Activated CD8-positive, alpha-beta T cell treated with anti-CD3 and anti-CD28 coated beads, Interleukin-2, amount 10 ng/mL, durations not matched to agents 7 days and 5 days (primary cell): ENCODE measurements around the gene ADARB1. TPM values are rescaled to one million over a fixed set of nuclear protein-coding genes. Genes with fewer than 3 reads are reported as not detected.

Source experiments
- ATAC-seq: fragments of 150-1000 bp; cut with Tn5 transposase; one replicate; pipeline ENCODE4 v1.10.0; 2021; ENCODE audit warnings: moderate library complexity
- CTCF ChIA-PET: fragments of 350-600 bp; sonication (Branson Sonifier 250); formaldehyde crosslinking; loops from one replicate; lab custom pipeline; 2021; ENCODE audit warnings: antibody characterized with exemption; lab: Charles Lee
- POLR2A ChIA-PET: fragments of 350-600 bp; sonication (Branson Sonifier 250); formaldehyde crosslinking; loops from one replicate; lab custom pipeline; 2021; ENCODE audit warnings: antibody characterized with exemption; lab: Charles Lee
- DNase-seq: peaks from one replicate; pipeline ENCODE4 v3.0.0-alpha.2; 2020
- H3K27ac Mint-ChIP-seq: one replicate; pipeline ENCODE4 v1.8.0; 2021; ENCODE audit warnings: mild to moderate bottlenecking, mixed read lengths
- H3K27me3 Mint-ChIP-seq: one replicate; pipeline ENCODE4 v1.8.0; 2021; ENCODE audit warnings: low read depth, mixed read lengths
- H3K36me3 Mint-ChIP-seq: one replicate; pipeline ENCODE4 v1.8.0; 2021; ENCODE audit warnings: low read depth, mixed read lengths
- H3K4me1 Mint-ChIP-seq: one replicate; pipeline ENCODE4 v1.8.0; 2021; ENCODE audit warnings: low read depth, mixed read lengths
- H3K4me3 Mint-ChIP-seq: one replicate; pipeline ENCODE4 v1.8.0; 2021; ENCODE audit warnings: mild to moderate bottlenecking, mixed read lengths
- H3K9me3 Mint-ChIP-seq: one replicate; pipeline ENCODE4 v1.8.0; 2022; ENCODE audit warnings: mixed read lengths; ENCODE audit not compliant: insufficient read depth
- total RNA-seq, 2 experiments: library from RNA; stranded (reverse); gene quantifications; one replicate each; pipeline ENCODE4 v1.2.3, GENCODE V29; 2021

Gene ADARB1
- total RNA-seq, 2 experiments from 2014 or later = 52.9 to 66.2 TPM

GRCh38 chr21:45051580-45052434, 22.6 kb upstream of the ADARB1 start:
- DNase-seq = no peak
- ATAC-seq = no peak

GRCh38 chr21:45052960-45053359, 21.4 kb upstream of the ADARB1 start:
- H3K27ac Mint-ChIP-seq = no peak overlapping the region
- POLR2A ChIA-PET = no interaction called here

More at GRCh38 chr21:45051580-45052434, 22.6 kb upstream of the ADARB1 start:
- peaks cover 24% of the 10 kb centered on the region for H3K27me3 Mint-ChIP-seq
- CTCF ChIA-PET = no interaction called here
- no peak overlapping the region for H3K27ac Mint-ChIP-seq
- no peaks in the 10 kb centered on the region for H3K36me3 Mint-ChIP-seq
- no peaks in the 10 kb centered on the region for H3K4me1 Mint-ChIP-seq
- no peak overlapping the region for H3K4me3 Mint-ChIP-seq
- POLR2A ChIA-PET = no interaction called here
- H3K9me3 Mint-ChIP-seq = peaks cover 6% of the 10 kb centered on the region

GRCh38 chr21:45053561-45054226, 20.7 kb upstream of the ADARB1 start:
- ChIA-PET POLR2A (interaction anchor here (0.5 kb wide), 1 partner anchor 11 kb away, joined by 5 read pairs; no protein-coding TSS in a partner anchor), CTCF (interaction anchor here (2.4 to 3.4 kb wide), 2 partner anchors 75 to 85 kb away, joined by 13 to 16 read pairs; no protein-coding TSS in a partner anchor)
- Mint-ChIP-seq H3K9me3 (no peaks in the 10 kb centered on the region), H3K36me3 (no peaks in the 10 kb centered on the region), H3K27me3 (peaks cover 35% of the 10 kb centered on the region), H3K4me1 (no peaks in the 10 kb centered on the region), H3K4me3 (no peak overlapping the region), H3K27ac (no peak overlapping the region)
- no peak for DNase-seq
- ATAC-seq = no peak

More at GRCh38 chr21:45052960-45053359, 21.4 kb upstream of the ADARB1 start:
- H3K9me3 Mint-ChIP-seq = no peaks in the 10 kb centered on the region
- CTCF ChIA-PET = interaction anchor here (2.4 to 3.4 kb wide), 2 partner anchors 76 to 85 kb away, joined by 13 to 16 read pairs; no protein-coding TSS in a partner anchor
- no peaks in the 10 kb centered on the region for H3K36me3 Mint-ChIP-seq
- H3K4me3 Mint-ChIP-seq = no peak overlapping the region
- no peaks in the 10 kb centered on the region for H3K4me1 Mint-ChIP-seq
- DNase-seq (no peak), ATAC-seq (no peak)
- H3K27me3 Mint-ChIP-seq = peaks cover 33% of the 10 kb centered on the region

- peaks cover 31% of the 10 kb centered on the region for H3K27me3 Mint-ChIP-seq
- H3K4me1 Mint-ChIP-seq = no peaks in the 10 kb centered on the region
- H3K27ac Mint-ChIP-seq = no peak overlapping the region
- no peak for DNase-seq
- H3K4me3 Mint-ChIP-seq = no peak overlapping the region
- no peak for ATAC-seq
- CTCF ChIA-PET = interaction anchor here (0.7 to 3.4 kb wide), 4 partner anchors 74 to 106 kb away, joined by 3 to 16 read pairs (median 8); no protein-coding TSS in a partner anchor
- no peaks in the 10 kb centered on the region for H3K9me3 Mint-ChIP-seq
- POLR2A ChIA-PET = interaction anchor here (0.5 kb wide), 1 partner anchor 11 kb away, joined by 5 read pairs; no protein-coding TSS in a partner anchor
- H3K36me3 Mint-ChIP-seq = no peaks in the 10 kb centered on the region
These were observed 20.0 kb upstream of the ADARB1 start for GRCh38 chr21:45054227-45054926.

- ATAC-seq = no peak
- ChIA-PET POLR2A (interaction anchor here (0.6 kb wide), 1 partner anchor 71 kb away, joined by 3 read pairs; no protein-coding TSS in a partner anchor), CTCF (interaction anchor here (0.6 to 3.4 kb wide), 5 partner anchors 74 to 1087 kb away, joined by 3 to 16 read pairs (median 4); no protein-coding TSS in a partner anchor)
- DNase-seq = no peak
- Mint-ChIP-seq H3K4me3 (no peak overlapping the region), H3K36me3 (no peaks in the 10 kb centered on the region), H3K4me1 (no peaks in the 10 kb centered on the region), H3K27ac (no peak overlapping the region), H3K9me3 (no peaks in the 10 kb centered on the region), H3K27me3 (peaks cover 28% of the 10 kb centered on the region)
These were observed 19.3 kb upstream of the ADARB1 start for GRCh38 chr21:45054927-45055612.

- ATAC-seq = no peak
- H3K36me3 Mint-ChIP-seq = no peaks in the 10 kb centered on the region
- no peaks in the 10 kb centered on the region for H3K4me1 Mint-ChIP-seq
- H3K27me3 Mint-ChIP-seq = peaks cover 27% of the 10 kb centered on the region
- ChIA-PET CTCF (interaction anchor here (3.4 kb wide), 1 partner anchor 73 kb away, joined by 13 read pairs; no protein-coding TSS in a partner anchor), POLR2A (no interaction called here)
- no peak for DNase-seq
- H3K27ac Mint-ChIP-seq = no peak overlapping the region
- no peaks in the 10 kb centered on the region for H3K9me3 Mint-ChIP-seq
- H3K4me3 Mint-ChIP-seq = no peak overlapping the region
These were observed 18.5 kb upstream of the ADARB1 start for GRCh38 chr21:45055861-45056260.

- DNase-seq (no peak), ATAC-seq (no peak)
- Mint-ChIP-seq H3K36me3 (no peaks in the 10 kb centered on the region), H3K4me1 (no peaks in the 10 kb centered on the region), H3K9me3 (no peaks in the 10 kb centered on the region), H3K4me3 (no peak overlapping the region), H3K27ac (no peak overlapping the region), H3K27me3 (peaks cover 28% of the 10 kb centered on the region)
- POLR2A ChIA-PET = no interaction called here
- CTCF ChIA-PET = no interaction called here
These were observed 18.0 kb upstream of the ADARB1 start for GRCh38 chr21:45056296-45056904.

GRCh38 chr21:45056917-45057560, 17.3 kb upstream of the ADARB1 start:
- CTCF ChIA-PET = no interaction called here
- DNase-seq (no peak), ATAC-seq (no peak)
- no peak overlapping the region for H3K27ac Mint-ChIP-seq
- no peaks in the 10 kb centered on the region for H3K4me1 Mint-ChIP-seq
- POLR2A ChIA-PET = no interaction called here
- H3K36me3 Mint-ChIP-seq = no peaks in the 10 kb centered on the region
- H3K27me3 Mint-ChIP-seq = peaks cover 33% of the 10 kb centered on the region
- H3K4me3 Mint-ChIP-seq = no peak overlapping the region
- no peaks in the 10 kb centered on the region for H3K9me3 Mint-ChIP-seq

GRCh38 chr21:45057886-45058285, 16.5 kb upstream of the ADARB1 start:
- no peaks in the 10 kb centered on the region for H3K4me1 Mint-ChIP-seq
- POLR2A ChIA-PET = no interaction called here
- no peak overlapping the region for H3K27ac Mint-ChIP-seq
- CTCF ChIA-PET = no interaction called here
- H3K36me3 Mint-ChIP-seq = no peaks in the 10 kb centered on the region
- ATAC-seq (no peak), DNase-seq (no peak)
- H3K27me3 Mint-ChIP-seq = peaks cover 30% of the 10 kb centered on the region
- H3K9me3 Mint-ChIP-seq = no peaks in the 10 kb centered on the region
- no peak overlapping the region for H3K4me3 Mint-ChIP-seq

GRCh38 chr21:45059121-45059520, 15.3 kb upstream of the ADARB1 start:
- H3K36me3 Mint-ChIP-seq = no peaks in the 10 kb centered on the region
- H3K9me3 Mint-ChIP-seq = no peaks in the 10 kb centered on the region
- H3K27me3 Mint-ChIP-seq = peaks cover 26% of the 10 kb centered on the region
- no peak for ATAC-seq
- DNase-seq = no peak
- H3K4me3 Mint-ChIP-seq = no peak overlapping the region
- ChIA-PET CTCF (no interaction called here), POLR2A (no interaction called here)
- no peaks in the 10 kb centered on the region for H3K4me1 Mint-ChIP-seq
- no peak overlapping the region for H3K27ac Mint-ChIP-seq
